ENCODE data around the gene ZMYM4.

Gene ZMYM4

DNA sequence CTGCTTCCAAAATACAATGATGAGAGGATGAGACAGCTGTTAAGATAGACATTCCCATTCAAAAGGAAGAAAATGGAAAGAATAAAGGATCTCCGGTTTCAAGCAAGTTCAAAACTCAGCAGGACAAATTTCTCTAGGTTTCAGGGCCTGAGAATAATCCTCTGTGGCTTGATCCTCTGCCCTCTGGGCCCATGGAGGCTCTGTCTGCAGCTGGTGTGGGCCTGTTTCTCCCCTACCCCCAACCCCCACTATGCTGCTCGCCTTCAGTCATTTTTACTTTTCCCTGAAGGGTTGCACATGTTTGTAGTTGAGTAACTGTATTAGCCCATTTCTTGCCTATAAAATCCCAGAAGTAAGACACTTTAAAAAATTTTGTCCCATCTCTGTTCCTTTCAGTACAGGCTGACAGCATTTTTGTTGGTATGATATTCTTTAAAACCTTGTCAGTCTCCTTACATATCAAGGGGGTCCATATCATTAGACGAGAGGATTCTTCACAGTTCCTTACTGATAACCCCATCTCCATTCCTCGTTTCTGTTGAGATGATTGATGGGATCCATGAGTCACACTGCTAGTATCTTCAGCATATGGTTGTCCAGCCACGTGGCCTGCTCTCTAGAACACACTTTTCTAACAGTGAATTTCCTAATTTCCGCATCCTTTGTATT, 10.5 kb downstream of the ZMYM4 start:
- no peak for DNase-seq

GRCh38 chr1:35279555-35279904, 11.0 kb downstream of the ZMYM4 start:
- no peak for DNase-seq

- no peak for DNase-seq
Observed at GRCh38 chr1:35280006-35280405, 11.5 kb downstream of the ZMYM4 start.

- no peak for DNase-seq
Observed at GRCh38 chr1:35281565-35281964, 13.1 kb downstream of the ZMYM4 start.

- no peak for DNase-seq
Observed at GRCh38 chr1:35282172-35282571, 13.7 kb downstream of the ZMYM4 start.

- no peak for DNase-seq
Observed at GRCh38 chr1:35284852-35285251, 16.3 kb downstream of the ZMYM4 start.

GRCh38 chr1:35285771-35286606, 17.5 kb downstream of the ZMYM4 start:
- DNase-seq, result no peak

- no peak for DNase-seq
Observed at GRCh38 chr1:35287807-35288640, 19.5 kb downstream of the ZMYM4 start.

GRCh38 chr1:35288761-35289160, 20.3 kb downstream of the ZMYM4 start:
- DNase-seq, result no peak

DNA sequence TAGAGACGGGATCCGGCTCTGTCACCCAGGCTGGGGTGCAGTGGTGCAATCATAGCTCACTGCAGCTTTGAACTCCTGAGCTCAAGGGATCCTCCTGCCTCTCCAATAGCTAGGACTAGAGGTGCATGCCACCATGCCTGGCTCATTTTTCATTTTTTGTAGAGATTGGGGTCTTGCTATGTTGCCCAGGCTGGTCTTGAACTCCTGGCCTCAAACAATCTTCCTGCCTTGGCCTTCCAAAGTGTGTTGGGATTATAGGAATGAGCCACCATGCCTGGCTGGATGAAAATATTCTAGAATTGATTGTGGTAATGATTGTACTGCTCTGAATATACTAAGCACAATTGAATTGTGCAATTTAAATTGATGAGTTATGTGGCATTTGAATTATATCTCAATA, 21.9 kb downstream of the ZMYM4 start:
- no peak for DNase-seq

DNA sequence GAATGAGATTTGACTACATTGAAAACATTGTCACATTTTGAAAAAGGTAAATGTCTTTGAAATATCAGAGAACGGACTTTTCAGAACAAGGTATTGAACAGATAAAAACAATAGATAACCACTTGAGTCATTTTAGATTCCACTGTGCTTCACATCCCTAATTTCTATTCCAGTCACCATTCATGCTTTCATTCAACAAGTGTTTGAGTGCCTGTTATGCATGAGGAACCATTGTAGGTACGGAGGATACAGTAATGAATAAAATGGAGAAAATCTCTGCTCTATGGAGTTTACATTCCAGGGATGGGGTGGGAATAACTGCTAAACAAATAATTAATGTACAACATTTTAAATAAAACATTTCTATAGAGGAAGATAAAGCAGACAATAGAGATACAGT, 26.3 kb downstream of the ZMYM4 start:
- no peak for DNase-seq

DNA sequence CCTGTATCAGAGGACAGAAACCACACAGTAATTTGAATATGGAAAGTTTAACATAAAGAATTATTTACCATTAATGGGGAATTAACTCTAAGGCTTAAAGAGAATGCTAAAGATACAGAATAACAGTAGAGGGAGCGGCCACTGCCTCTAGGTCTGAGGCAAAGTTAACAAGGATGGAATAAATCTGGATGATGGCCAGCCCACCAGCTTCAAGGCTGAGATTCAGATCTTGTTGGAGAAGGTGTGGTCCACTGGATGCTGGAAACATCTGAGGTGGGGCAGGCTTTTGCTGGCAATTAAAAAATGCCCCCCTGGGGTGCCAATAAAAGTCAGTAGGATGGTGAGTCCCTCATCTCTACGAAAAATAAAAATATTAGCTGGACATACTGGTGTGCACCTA, 29.4 kb downstream of the ZMYM4 start:
- no peak for DNase-seq

- peak; percentile 49 for DNase-seq
Observed at GRCh38 chr1:35298464-35298863, 30.0 kb downstream of the ZMYM4 start.

- DNase-seq, result no peak
Observed at GRCh38 chr1:35300376-35300775, 31.9 kb downstream of the ZMYM4 start.

DNA sequence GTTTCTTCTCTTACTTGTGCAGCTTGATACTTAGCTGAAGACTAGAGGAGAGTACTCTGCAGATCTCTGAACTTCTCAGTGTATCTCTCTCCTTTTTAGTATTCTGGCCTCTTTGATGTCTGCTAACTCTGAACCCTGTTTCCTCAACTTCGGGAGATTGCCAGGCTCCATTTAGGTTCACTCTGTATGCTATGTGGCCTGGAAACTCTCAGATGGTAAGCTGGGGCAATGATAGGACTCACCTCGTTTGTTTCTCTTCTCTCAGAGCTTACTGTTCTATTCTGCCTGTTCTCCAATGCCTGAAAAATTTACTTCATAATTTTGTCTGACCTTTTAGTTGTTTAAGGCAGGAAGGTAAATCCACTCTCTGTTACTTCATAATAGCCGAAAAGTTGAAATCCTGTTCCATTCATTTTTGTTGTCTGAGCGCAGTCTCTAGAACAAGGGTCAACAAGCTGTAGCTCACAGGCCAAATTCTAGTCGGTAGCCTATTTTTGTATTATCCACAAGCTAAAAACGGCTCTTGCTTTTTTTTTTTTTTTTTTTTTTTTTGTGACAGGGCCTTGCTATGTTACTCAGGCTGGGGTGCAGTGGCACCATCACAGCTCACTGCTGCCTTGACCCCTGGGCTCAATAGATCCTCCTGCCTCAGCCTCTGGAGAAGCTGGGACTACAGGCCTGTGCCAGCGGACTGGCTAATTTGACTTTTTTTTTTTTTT, 33.3 kb downstream of the ZMYM4 start:
- no peak for DNase-seq

DNA sequence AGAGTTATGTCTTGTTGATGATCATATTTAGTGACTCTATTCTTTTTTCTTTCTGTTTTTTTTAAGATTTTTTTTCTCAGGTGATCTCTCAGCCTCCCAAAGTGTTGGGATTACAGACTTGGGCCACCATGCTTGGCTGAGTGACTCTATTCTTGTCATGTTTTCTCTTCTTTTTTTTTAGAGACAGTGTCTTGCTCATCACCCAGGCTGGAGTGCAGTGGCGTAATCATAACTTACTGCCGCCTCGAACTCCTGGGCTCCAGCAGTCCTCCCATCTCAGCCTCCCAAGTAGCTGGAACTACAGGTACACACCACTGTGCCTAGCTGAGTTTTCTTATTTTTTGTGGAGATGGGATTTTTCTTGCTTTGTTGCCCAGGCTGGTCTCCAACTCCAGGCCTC, 36.9 kb downstream of the ZMYM4 start:
- no peak for DNase-seq

GRCh38 chr1:35315649-35316048, 47.1 kb downstream of the ZMYM4 start:
- DNase-seq, result no peak

- DNase-seq, result no peak
Observed at GRCh38 chr1:35316264-35316663, 47.8 kb downstream of the ZMYM4 start.

GRCh38 chr1:35319988-35320713, 51.6 kb downstream of the ZMYM4 start:
- no peak for DNase-seq

DNA sequence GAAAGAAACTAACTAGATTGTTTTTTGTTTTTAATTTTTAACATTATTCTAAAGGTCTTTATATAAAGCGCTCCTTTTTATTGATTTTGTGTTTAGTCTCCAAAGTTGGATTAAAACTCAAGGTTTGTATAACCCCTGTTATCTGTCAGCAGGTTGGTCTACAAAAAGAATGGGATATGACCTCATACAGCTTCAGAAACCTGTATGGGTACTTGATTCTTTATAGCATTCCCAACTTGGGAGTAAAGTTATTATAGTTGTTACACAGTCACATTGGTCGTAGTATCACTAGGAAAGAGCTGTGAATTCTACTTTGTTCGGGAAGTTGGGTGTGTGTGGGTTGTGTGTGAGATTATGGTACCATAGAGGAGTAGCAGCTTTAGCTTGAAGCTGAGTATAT, 52.4 kb downstream of the ZMYM4 start:
- DNase-seq, result no peak

DNA sequence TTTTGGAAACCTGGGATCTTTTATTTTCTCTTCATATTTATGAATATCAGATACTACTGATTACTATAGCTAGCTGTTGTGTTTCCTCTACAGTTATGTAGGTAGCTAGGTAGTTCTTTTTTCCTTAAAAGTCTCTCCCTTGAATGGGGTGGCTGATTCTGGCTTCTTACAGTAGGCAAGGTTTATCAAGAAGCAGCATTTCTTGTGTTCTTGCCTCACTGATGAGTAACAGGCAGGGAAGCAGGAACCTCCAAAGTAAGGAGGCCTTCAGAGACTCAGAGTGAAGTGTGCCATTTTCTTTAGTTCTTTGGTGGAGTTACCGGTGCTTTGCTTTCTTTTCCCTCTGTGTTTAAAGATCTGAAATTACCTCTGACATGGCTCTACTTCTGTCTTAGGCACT, 56.0 kb downstream of the ZMYM4 start:
- DNase-seq, result peak; percentile 7

GRCh38 chr1:35326246-35326866, 57.8 kb downstream of the ZMYM4 start:
- no peak for DNase-seq

Measured in OCI-M1 (cell line).